Heart left ventricle (tissue), 16 donors: ENCODE measurements around the gene VBP1. TPM values are rescaled to one million over a fixed set of nuclear protein-coding genes. Genes with fewer than 3 reads are reported as not detected.
A peak's percentile ranks its signal among the peaks of the same experiment; 100 is the strongest.

Source experiments
- ATAC-seq, 4 donors: fragments of 200-7000 bp; cut with Tn5 transposase; one replicate each; pipeline ENCODE4 v1.9.1; 2020 to 2022; ENCODE audit warnings: moderate library complexity in 4 of 4, mild to moderate bottlenecking in 3 of 4, moderate number of reproducible peaks in 1 of 4
- DNase-seq, 5 donors: peaks; one replicate each; pipeline ENCODE4 v3.0.0-alpha.2; 2020
- H3K27ac ChIP-seq, 12 donors: fragments of 200-600 bp; sonication (generic) in 4 of 12; one replicate each; pipeline versions ENCODE4 v1.5.0 to v1.8.0; 2016 to 2022; ENCODE audit warnings: mild to moderate bottlenecking in 2 of 12
- H3K27me3 ChIP-seq, 9 donors: fragments of 200-600 bp; sonication (generic) in 2 of 9; one replicate each; pipeline versions ENCODE4 v1.5.1 to v1.8.0; 2016 to 2022; ENCODE audit warnings: mild to moderate bottlenecking in 3 of 9
- H3K36me3 ChIP-seq, 9 donors: fragments of 200-600 bp; sonication (generic) in 2 of 9; one replicate each; pipeline versions ENCODE4 v1.5.0 to v1.8.0; 2018 to 2022; ENCODE audit warnings: mild to moderate bottlenecking in 2 of 9
- H3K4me1 ChIP-seq, 12 donors: fragments of 200-600 bp; sonication (generic) in 4 of 12; one replicate each; pipeline versions ENCODE4 v1.5.0 to v1.8.0; 2016 to 2022; ENCODE audit warnings: mild to moderate bottlenecking in 3 of 12
- H3K4me3 ChIP-seq, 12 donors: fragments of 200-600 bp; sonication (generic) in 4 of 12; one replicate each; pipeline versions ENCODE4 v1.5.0 to v1.8.0; 2017 to 2022; ENCODE audit warnings: mild to moderate bottlenecking in 9 of 12, moderate library complexity in 4 of 12
- H3K9me3 ChIP-seq, 12 donors: fragments of 200-600 bp; sonication (generic) in 4 of 12; one replicate each; pipeline versions ENCODE4 v1.5.0 to v1.8.0; 2016 to 2022; ENCODE audit warnings: mild to moderate bottlenecking in 1 of 12
- POLR2A ChIP-seq, 2 donors: fragments of 450-650 bp; IDR thresholded peaks; one replicate each; pipeline ENCODE4 v1.6.1; 2017; ENCODE audit warnings: antibody characterized with exemption in 2 of 2, mild to moderate bottlenecking in 2 of 2, moderate library complexity in 2 of 2
- WGBS, 4 donors: extraction: QIAGEN DNeasy Blood & Tissue Kit in 2 of 4; methylation state at CpG; one replicate each; pipeline versions ENCODE4 v1.1.5 to v1.1.7; 2013 to 2018; 5-methylcytosine and 5-hydroxymethylcytosine counted together
- intact Hi-C, 10 donors: fragments of 100-400 bp; cut with DNase I; formaldehyde crosslinking; loops; one replicate each; pipeline versions ENCODE4 v1.11.1 to v1.14.2; 2022
- polyA plus RNA-seq, 2 donors: library from polyadenylated mRNA; stranded (reverse); fragments of 200-250 nt; gene quantifications; one replicate each; pipeline ENCODE4 v1.2.3, GENCODE V29; 2013
- total RNA-seq, 9 donors: library from RNA; depleted of rRNA in 2 of 9; stranded (reverse); fragments of >200 nt in 2 of 9; fragmentation: NEBNext Ultra II Directional in 3 of 9; extraction: Animal tissue kit (Norgen Biotek cat#: 25700) in 3 of 9; gene quantifications; one replicate each; pipeline versions ENCODE4 v1.1.0 to v1.2.4, GENCODE V29; 2016 to 2023
- TF ChIP-seq, protein P1 (sequence below), 12 donors: fragments of 200-600 bp; sonication (generic) in 4 of 12; IDR thresholded peaks; one replicate each; pipeline versions ENCODE4 v1.5.0 to v1.8.0; 2018 to 2022; ENCODE audit warnings: antibody characterized with exemption in 12 of 12, mild to moderate bottlenecking in 5 of 12
- donor health status: ischemic (EF 13 %, LVEDD 7.1; RV severe dilation, severe dysfunction).
- donor health status: healthy with polysubstance abuse.
- donor health status: DM: no; HTN: yes; CAD: no.
- donor health status: DM: no; HTN: no; CAD: no.
- donor health status: ischemic (EF 25% LVEDD 6.9; RV normal size, moderate dysfunction).
- donor health status: ischemic (EF 25% LVEDD 5.7; RV mildly dilated, moderate dysfunction).
- donor health status: healthy.
- donor health status: DM: yes; HTN: yes; CAD: no.
- donor health status: ischemic (EF 35%, LVEDD 5.7; RV mildly dilated, moderate dysfunction).
- donor health status: nonischemic (EF 11% LVEDD 7.7; RV severe dilation, severe dysfunction).
- donor health status: DM: yes; HTN: yes; CAD: no.
- donor health status: PGD.
- donor health status: ischemic (EF 29% LVEDD 5.4; RV normal size, mild dysfunction).
- donor health status: nonischemic (EF 23%, LVEDD 6.1; RV moderate dilation, normal function).

The VBP1 gene
- total and polyA plus RNA-seq, 11 donors = 35.7 to 82.8 (median 72.3) TPM

- no peak for TF ChIP-seq POLR2A (IDR thresholded peaks at IDR 0.05)
- TF ChIP-seq, protein P1, sequence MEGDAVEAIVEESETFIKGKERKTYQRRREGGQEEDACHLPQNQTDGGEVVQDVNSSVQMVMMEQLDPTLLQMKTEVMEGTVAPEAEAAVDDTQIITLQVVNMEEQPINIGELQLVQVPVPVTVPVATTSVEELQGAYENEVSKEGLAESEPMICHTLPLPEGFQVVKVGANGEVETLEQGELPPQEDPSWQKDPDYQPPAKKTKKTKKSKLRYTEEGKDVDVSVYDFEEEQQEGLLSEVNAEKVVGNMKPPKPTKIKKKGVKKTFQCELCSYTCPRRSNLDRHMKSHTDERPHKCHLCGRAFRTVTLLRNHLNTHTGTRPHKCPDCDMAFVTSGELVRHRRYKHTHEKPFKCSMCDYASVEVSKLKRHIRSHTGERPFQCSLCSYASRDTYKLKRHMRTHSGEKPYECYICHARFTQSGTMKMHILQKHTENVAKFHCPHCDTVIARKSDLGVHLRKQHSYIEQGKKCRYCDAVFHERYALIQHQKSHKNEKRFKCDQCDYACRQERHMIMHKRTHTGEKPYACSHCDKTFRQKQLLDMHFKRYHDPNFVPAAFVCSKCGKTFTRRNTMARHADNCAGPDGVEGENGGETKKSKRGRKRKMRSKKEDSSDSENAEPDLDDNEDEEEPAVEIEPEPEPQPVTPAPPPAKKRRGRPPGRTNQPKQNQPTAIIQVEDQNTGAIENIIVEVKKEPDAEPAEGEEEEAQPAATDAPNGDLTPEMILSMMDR (IDR thresholded peaks at IDR 0.05) = no peak
- WGBS, 4 donors = 59 to 66% (median 64%) methylated on average over 5 of the region's 5 CpGs; no CpG with 5 or more reads in 1 of the 4 donors
- no peak for DNase-seq
Observed at GRCh38 chrX:155188786-155189185, 27.5 kb upstream of the VBP1 start.

GRCh38 chrX:155211208-155211607 is 5.1 kb upstream of the VBP1 start:
- ATAC-seq (no peak), DNase-seq (no peak)
- intact Hi-C loops = loop anchor here in 2 of 10 donors (10.0 kb wide), 2 partner anchors 116 to 226 kb away; no protein-coding TSS in a partner anchor
- H3K36me3 ChIP-seq = no peaks in the 10 kb centered on the region
- H3K27me3 ChIP-seq = no peaks in the 10 kb centered on the region
- no peaks in the 10 kb centered on the region for H3K9me3 ChIP-seq
- no peak for TF ChIP-seq POLR2A (IDR thresholded peaks at IDR 0.05)
- TF ChIP-seq, protein P1 (IDR thresholded peaks at IDR 0.05) = no peak
- no peak overlapping the region for H3K27ac ChIP-seq
- H3K4me3 ChIP-seq = no peak overlapping the region
- WGBS, 4 donors = 61 to 90% (median 79%) methylated on average over 3 of the region's 3 CpGs
- peaks cover 0 to 4% (median 0%) of the 10 kb centered on the region in 12 donors for H3K4me1 ChIP-seq

More at GRCh38 chrX:155188786-155189185, 27.5 kb upstream of the VBP1 start:
- intact Hi-C loops = no loop called here
- no peak for ATAC-seq
- Histone ChIP-seq H3K9me3 (peaks cover 0 to 22% (median 0%) of the 10 kb centered on the region in 12 donors), H3K27me3 (no peaks in the 10 kb centered on the region), H3K36me3 (no peaks in the 10 kb centered on the region), H3K4me1 (no peaks in the 10 kb centered on the region), H3K4me3 (no peak overlapping the region), H3K27ac (no peak overlapping the region)

- ATAC-seq (no peak), DNase-seq (no peak)
- Histone ChIP-seq H3K36me3 (no peaks in the 10 kb centered on the region), H3K4me3 (no peak overlapping the region), H3K27ac (no peak overlapping the region), H3K4me1 (peaks cover 0 to 22% (median 5%) of the 10 kb centered on the region in 12 donors), H3K27me3 (no peaks in the 10 kb centered on the region), H3K9me3 (no peaks in the 10 kb centered on the region)
- no peak for TF ChIP-seq POLR2A (IDR thresholded peaks at IDR 0.05)
- TF ChIP-seq, protein P1 (IDR thresholded peaks at IDR 0.05) = no peak
- intact Hi-C loops = loop anchor here in 2 of 10 donors (10.0 kb wide), 2 partner anchors 119 to 229 kb away; no protein-coding TSS in a partner anchor
- WGBS, 4 donors = 68 to 93% (median 81%) methylated on average over 4 of the region's 4 CpGs
Observed at GRCh38 chrX:155213731-155214130, 2.5 kb upstream of the VBP1 start.

DNA sequence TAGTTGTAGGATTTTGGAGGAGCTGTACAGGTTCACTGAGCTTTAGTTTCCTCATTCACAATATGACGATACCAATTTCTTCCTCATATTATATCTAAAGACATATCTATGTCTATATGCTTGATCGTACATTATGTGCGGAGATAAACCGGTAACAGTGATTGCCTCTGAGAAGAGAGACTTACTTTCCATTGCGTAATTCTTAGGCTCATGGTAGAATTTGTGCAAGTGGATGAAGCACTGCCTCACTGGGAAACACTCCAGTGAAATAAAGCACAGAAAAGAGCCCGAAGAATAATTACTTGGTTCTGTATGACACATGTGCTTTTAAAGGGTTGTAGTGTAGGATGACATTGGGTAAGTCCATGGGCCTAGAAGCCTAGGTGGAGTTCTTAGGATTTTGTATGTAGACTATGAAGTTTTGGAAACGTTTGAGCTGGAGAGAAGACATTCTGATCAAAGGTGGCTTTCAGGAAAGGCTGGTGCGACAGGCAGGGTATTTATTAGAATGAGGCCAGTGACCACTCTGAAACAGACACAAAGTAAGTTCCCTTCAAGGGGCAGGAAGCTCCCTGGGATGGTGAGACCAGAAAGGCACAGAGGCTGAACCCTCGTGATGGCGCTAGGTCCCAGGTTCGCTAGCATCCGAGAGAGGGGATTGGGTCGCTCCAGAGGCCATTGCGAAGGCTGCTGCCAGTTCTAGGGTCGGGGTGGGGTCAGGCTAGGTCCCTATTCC is 649 bp upstream of the VBP1 start:
- intact Hi-C loops = loop anchor here in 3 of 10 donors (5.0 to 10.0 kb wide), 3 partner anchors 121 to 667 kb away; partner anchors contain the start of gene VAMP7 (in 1 of the 3)
- no peaks in the 10 kb centered on the region for H3K9me3 ChIP-seq
- ATAC-seq (peak in 3 of 4 donors; percentile 41 to 51 (median 43)), DNase-seq (no peak)
- peak overlapping the region; percentile 40 to 91 (median 86) for H3K27ac ChIP-seq
- TF ChIP-seq, protein P1 (IDR thresholded peaks at IDR 0.05) = no peak
- TF ChIP-seq POLR2A (IDR thresholded peaks at IDR 0.05) = no peak
- peak overlapping the region in 11 of 12 donors; percentile 58 to 88 (median 75) for H3K4me3 ChIP-seq
- 40 to 65% (median 52%) methylated on average over 13 to 15 of the region's 15 CpGs for WGBS, 4 donors
- H3K4me1 ChIP-seq = peaks cover 0 to 27% (median 5%) of the 10 kb centered on the region in 12 donors
- no peaks in the 10 kb centered on the region for H3K27me3 ChIP-seq
- H3K36me3 ChIP-seq = peaks cover 0 to 7% (median 5%) of the 10 kb centered on the region in 9 donors
